ENCODE data around the gene PRR5L.

The PRR5L gene

GRCh38 chr11:36328966-36329673 lies 33.0 kb downstream of the PRR5L start:
- DNase-seq, result no peak

- no peak for DNase-seq
Observed at GRCh38 chr11:36330411-36330810, 34.3 kb downstream of the PRR5L start.

DNA sequence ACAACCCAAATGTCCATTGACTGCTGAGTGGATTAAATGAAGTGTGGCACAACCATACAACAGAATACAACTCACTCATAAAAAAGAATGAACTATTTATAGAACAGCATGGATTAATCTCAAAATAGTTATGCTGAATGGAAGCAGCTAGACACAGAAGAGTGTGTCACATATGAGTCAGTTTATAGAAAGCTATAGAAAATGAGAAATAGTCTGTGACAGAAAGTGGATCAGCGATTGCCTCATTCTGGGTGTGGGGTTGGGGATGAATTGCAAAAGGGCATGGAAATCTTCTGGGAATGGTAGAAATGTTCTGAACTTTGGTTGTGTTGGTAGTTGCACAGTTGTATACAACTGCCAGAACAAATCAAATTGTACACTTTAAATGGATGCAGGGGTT lies 37.4 kb downstream of the PRR5L start:
- DNase-seq, result no peak

GRCh38 chr11:36333897-36334296 lies 37.8 kb downstream of the PRR5L start:
- DNase-seq, result no peak

DNA sequence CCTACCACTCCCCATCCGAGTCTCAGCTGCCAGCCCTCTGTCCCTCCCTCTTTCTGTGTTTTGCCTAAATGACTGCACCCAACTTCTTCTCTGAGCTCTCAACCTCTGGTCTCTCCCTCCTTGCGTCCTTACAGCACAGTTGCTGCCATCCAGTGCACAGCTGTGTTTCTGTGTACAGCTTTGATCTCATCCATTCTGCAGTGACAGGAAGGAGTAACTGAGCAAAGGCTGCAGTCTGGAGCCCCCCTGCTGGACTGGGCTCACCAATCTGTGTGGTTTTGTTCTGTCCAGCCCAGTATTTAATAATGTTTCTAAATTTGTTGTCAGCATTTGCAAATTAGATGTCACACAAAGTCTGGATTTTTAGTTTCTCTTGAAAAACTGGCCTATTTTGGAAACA lies 43.8 kb downstream of the PRR5L start:
- no peak for DNase-seq

- no peak for DNase-seq
Observed at GRCh38 chr11:36340897-36341296, 44.8 kb downstream of the PRR5L start.

GRCh38 chr11:36341915-36342314 lies 45.8 kb downstream of the PRR5L start:
- no peak for DNase-seq

DNA sequence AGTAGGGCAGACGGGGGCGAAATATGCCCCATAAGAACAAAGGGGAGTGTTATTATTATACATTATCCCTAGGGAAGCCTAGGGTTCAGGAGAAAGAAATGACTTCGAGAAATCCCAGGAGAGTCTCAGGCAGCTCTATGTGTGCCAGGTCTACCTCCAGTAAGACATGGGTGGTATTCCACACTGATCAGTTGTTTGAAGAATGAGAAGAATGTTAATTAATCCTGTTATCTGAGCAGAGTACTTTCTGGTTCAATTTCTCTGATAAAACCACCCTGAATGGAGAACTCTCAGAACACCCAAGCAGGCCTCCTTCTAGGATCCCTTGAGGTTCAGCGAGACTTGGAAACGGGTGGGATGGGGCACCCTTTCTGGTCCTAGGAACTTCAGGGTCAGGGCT lies 46.2 kb downstream of the PRR5L start:
- no peak for DNase-seq

- no peak for DNase-seq
Observed at GRCh38 chr11:36343436-36343835, 47.3 kb downstream of the PRR5L start.

DNA sequence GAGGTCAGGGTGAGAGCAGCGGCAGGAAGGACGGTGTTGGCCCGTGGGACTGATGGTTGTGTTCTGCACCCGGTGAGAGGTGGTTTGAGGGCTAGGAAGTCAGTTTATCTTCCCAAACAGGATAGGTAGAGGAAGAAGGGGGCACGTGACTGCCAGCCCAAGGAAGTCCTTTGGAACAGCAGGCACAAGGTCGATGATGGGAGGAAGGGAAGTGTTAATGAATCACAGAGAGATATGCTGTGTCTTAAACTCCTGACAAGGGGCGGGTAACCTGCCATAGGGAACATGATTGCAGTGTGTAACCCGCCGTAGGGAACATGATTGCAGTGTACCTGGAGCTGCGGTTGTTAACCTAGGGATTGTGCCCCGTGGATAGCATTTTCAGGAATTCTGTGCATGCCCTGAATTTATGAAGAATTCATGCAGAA lies 49.0 kb downstream of the PRR5L start:
- DNase-seq, result no peak

- DNase-seq, result no peak
Observed at GRCh38 chr11:36345535-36346141, 49.5 kb downstream of the PRR5L start.

GRCh38 chr11:36346562-36347383 lies 50.7 kb downstream of the PRR5L start:
- DNase-seq, result no peak

DNA sequence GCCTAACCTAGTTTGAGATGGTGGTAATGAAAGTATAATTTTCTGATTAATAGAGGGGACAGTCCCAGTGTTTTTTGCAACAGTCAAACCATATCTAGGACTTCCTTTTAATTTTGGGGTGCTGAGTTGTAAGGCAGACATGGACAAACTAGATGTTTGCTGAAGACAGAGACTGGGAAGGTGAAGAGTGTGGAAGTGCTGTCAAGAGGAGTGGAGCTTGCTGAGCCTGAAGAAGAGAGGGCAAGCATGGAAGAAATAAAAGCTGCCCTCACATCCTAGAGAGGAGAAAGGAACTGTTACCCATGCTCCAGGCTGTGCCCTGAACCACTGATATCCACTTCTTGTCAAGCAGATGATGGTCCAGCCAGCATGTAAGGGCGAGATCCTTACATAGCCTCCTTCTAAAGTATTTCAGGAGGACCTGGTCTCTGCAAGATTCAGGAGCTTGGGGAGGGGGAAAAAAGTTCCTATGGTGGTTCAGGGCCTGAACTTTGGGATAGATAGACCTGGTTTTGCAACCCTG lies 51.4 kb downstream of the PRR5L start:
- DNase-seq, result no peak

- no peak for DNase-seq
Observed at GRCh38 chr11:36349351-36350136, 53.5 kb downstream of the PRR5L start.

DNA sequence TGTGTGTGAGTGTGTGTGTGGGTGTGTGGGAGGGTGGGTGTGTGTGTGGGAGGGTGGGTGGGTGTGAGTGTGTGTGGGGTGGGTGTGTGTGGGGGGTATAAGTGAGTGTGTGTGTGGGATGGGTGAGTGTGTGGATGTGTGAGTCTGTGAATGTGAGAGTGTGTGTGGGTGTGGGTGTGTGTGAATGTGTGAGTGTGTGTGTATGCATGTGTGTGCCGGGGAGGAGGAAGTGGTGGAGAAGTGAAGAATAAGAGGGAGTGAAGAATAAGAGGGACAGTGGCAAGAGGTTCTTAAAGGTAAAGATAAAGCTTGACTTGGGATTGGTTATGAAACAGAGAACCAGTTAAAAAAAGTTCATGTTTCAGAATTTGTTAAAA lies 54.0 kb downstream of the PRR5L start:
- DNase-seq, result no peak

- DNase-seq, result peak; percentile 20 to 30
Observed at GRCh38 chr11:36352922-36353321, 56.8 kb downstream of the PRR5L start.

DNA sequence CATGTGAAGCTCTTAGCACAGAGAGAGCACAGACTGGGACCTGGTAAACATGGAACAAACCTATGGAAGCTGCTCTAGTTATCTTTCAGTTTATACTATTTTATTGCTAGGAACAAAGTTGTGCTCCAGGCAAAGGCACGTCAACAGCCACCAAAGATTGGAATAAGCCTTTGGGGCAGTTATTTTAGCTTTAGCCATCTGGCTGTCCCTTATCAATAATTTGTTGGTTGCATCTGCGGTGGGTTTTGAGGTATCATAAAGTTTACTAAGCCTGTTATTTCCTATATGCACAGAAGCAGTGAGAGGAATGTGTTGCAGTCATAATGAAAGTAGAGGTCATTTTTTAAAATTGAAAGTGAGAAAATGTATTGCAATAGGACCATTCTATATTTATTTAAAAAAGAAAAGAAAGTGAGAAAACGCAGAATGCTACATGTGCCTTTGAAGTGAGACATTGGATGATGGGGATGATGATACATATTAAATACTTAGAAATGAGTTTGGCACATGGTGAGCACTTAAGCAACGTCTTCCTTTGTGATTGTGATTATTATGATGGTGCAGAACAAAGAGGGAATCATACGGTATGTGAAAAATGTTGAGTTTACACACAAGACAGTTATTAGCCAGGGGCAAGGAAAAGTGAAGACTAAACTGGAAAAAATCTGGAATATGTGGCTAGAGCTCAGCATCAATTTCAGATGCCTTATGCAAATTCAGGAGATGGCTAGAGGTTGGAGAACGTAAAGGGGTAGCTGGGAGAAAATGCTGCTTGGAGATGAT lies 58.3 kb downstream of the PRR5L start:
- DNase-seq, result no peak

DNA sequence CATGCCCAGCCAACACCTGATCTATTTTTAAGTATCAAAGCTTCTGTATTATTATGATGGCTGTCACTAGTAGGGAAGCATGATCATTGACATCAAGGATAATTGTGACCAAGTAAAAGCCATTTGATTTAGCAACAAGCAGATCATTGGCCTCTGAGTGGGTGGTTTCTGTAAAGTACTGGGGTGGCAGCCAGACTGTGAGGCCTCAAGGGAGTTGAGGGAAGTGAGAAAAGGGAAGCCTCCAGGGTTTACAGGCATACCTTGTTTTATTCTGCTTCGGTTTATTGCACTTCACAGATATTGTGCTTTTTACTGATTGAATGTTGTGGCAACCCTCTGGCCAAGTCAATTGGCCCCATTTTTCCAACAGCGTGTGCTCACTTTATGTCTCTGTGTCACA lies 60.1 kb downstream of the PRR5L start:
- no peak for DNase-seq

DNA sequence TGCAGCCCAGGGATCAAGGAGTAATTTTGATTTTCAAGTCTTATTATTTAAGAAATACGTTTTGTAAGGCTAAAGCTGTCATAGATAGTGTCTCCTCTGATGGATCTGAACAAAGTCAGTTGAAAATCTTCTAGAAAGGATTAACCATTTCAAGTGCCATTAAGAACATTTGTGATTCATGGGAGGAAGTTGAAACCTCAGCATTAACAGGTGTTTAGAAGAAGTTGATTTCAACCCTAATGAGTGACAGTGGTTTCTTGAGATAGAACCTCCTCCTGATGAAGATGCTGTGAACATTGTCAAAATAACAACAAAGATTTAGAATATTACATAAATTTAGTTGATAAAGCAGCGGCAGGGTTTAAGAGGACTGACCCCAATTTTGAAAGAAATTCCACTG lies 61.7 kb downstream of the PRR5L start:
- DNase-seq, result no peak

DNA sequence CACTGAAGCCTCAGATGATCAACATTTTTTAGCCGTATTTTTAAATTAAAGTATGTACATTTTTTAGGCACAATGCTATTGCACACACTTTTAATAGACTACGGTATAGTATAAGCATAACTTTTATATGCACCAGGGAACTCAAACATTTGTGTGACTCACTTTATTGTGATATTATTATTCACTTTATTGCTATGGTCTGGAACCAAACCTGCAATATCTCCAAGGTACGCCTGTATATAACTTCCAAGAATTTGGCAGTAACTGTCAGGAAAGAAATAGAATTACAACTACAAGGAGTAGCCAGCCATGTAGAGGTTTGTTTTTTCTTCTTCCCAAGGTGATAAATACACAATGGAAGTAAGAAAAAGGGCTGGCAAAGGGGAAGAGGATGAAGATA lies 62.3 kb downstream of the PRR5L start:
- no peak for DNase-seq

GRCh38 chr11:36360318-36360717 lies 64.2 kb downstream of the PRR5L start:
- no peak for DNase-seq

DNA sequence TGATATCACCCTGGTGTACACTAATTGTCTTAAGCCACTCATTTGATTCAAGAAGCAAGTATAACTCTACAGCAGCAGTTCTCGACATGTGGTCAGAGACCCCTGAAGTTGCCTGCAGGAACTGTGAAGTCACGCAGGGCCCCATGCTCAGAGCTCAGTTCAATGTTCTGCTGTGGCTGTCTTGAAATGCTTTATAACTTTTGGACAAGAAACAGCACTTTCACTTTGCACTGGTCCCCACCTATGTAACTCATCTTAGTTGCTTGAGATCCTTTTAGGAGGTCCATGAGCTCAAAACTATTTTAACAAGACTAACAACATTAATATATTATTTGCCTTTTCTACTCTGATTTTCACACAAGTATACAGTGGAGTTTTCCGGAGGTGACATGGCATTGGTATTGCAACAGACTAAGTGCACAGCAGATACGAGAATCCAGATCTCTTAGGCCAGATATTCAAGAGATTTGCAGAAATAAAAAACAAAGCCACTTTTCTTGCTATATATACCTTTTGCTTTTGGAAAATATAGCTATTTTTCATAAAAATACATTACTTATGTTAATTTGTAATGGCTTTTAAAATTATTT lies 64.8 kb downstream of the PRR5L start:
- DNase-seq, result no peak

Measured in stimulated activated CD4-positive, alpha-beta T cell treated with anti-CD3 and anti-CD28 coated beads, Interleukin-2, amount 100 ng/mL, for 24 hours (primary cell).